Activated gamma-delta T cell treated with Interleukin-2 at 50 U/mL for 16 hours (primary cell): ENCODE data around the gene MARK2.

ENCODE experiments used
- DNase-seq: peaks from one replicate; pipeline ENCODE4 v3.0.0-alpha.2; 2020

The MARK2 gene

DNA sequence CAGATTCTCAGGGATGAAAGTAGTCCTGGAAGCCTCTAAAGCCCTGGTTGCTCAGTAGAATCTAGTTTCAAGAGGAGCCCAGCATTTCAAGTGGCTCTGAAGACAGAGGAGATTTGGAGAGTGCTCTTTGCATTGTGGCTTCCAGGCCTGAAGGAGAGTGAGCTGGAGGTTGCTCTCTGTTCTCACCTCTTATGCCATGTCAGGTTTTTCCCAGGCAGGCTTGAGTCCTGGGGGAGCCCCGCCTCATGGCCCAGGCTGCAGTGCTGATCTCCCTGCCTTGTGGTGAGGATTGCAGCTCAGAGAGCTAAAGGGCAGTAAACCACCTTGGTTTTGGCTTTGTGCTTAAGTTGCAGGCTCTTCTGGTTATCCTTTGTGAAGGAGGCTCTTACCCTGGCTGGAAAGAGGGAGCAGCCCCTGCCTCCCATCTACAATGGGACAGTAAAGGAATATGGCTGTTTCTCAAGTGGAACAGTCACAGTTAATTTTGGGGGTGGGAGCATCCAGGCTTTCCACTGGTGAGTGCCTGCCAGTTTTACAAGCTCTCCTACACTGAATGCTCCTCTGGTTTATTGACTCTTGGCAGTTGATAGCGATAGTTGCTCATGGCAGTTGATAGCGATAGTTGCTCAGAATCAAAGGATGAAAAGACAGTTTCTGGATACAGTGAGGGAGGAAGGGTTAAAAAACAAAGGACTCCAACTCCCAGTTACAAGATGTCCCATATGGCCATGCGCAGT, 45.5 kb downstream of the MARK2 start:
- DNase-seq = no peak

- no peak for DNase-seq
Observed at GRCh38 chr11:63887386-63887999, 48.6 kb downstream of the MARK2 start.

GRCh38 chr11:63888170-63889086, 49.5 kb downstream of the MARK2 start:
- peak; percentile 74 for DNase-seq

DNA sequence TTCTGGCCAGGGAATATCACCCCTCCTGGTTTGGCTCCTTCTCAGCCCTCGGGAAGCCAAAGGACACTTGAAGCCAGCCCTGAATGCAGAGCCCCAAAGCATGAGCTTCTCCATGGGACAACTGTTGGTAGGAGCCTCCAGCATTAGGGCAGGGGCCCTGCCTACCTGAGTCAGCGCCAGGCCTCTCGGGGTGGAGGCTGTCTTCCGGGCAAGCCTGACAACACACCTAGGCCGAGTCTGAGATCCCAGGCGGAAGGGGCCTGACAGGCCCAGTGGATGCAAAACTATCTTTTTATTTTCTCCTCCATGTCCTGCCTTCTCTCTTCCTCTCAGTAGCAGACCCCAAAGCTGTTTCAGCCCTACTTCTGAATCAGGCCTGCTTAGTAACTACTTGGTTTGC, 50.4 kb downstream of the MARK2 start:
- DNase-seq = no peak

DNA sequence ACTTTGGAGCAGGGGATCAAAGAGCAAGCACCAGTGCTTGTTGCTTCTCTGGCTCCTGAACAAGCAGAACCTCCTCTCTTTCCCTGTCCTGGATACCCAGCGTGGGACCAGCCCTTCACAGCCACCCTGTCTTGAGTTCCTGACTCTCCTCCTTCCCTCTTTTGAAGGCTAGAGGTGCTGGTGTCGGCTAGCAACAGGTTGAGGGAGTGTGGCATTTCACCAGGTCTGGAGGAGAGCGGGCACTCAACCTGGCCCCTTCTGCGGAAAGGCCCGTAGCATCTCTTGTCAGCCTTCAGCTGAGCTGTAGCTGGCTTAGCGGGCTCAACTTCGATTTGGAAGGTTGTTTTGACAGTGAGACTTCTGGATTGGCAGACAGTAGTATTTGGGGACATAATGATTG, 51.5 kb downstream of the MARK2 start:
- no peak for DNase-seq

- no peak for DNase-seq
Observed at GRCh38 chr11:63892228-63892627, 53.3 kb downstream of the MARK2 start.

- no peak for DNase-seq
Observed at GRCh38 chr11:63893355-63893754, 54.4 kb downstream of the MARK2 start.

- no peak for DNase-seq
Observed at GRCh38 chr11:63896071-63896470, 57.2 kb downstream of the MARK2 start.

DNA sequence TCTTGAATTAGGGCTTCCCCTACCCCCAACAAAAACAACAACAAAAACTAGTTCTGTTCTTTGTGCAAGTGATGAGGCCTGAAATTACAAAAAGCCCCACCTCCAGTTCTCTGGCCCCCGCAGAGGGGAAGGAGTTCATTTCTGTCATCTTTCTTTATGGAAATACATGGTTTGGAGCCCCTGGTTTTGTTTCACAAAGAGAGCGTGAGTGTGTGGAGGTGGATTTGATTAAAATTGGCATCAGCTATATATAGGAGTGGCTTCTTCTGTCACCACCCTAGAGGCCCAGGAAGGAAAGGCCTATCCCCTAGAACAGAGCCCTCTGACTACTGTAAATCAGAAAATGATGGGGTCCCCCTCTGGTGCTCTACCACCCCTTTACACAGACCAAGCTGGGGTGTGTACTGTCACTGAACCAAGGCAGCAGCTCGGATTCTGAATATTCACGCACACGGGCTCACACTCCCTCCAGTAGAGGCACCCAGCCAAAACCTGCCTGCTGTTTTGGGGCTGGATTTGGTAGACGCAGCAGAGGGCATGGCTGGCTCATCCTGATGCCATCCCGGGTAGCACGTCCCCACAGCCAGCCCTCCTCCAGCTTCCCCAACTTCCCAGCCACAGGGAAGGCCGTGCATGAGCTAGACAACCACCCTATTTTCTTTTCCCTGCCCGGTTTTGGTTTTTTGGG, 58.7 kb downstream of the MARK2 start:
- no peak for DNase-seq

- no peak for DNase-seq
Observed at GRCh38 chr11:63901660-63902059, 62.8 kb downstream of the MARK2 start.

DNA sequence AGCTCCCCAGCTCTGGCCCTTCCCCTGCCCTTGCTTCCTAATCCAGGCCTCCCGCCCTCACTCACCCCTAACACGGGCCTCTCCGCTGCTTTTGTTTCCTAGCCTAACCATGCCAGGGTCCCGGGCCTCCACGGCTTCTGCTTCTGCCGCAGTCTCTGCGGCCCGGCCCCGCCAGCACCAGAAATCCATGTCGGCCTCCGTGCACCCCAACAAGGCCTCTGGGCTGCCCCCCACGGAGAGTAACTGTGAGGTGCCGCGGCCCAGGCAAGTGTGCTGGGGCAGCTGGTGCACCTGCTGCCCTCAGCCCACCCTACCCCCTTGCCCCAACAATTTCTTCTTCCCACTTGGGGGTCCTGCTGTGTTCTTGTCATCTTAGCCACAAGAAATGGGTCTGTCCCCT, 65.0 kb downstream of the MARK2 start:
- no peak for DNase-seq

DNA sequence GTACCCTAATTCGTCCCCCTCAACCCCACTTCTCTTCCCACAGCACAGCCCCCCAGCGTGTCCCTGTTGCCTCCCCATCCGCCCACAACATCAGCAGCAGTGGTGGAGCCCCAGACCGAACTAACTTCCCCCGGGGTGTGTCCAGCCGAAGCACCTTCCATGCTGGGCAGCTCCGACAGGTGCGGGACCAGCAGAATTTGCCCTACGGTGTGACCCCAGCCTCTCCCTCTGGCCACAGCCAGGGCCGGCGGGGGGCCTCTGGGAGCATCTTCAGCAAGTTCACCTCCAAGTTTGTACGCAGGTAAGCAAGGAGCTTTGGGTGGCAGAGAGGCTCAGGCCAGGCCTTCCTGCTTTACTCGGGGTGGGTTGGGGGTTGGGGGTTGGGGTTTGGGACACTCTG, 65.8 kb downstream of the MARK2 start:
- no peak for DNase-seq

DNA sequence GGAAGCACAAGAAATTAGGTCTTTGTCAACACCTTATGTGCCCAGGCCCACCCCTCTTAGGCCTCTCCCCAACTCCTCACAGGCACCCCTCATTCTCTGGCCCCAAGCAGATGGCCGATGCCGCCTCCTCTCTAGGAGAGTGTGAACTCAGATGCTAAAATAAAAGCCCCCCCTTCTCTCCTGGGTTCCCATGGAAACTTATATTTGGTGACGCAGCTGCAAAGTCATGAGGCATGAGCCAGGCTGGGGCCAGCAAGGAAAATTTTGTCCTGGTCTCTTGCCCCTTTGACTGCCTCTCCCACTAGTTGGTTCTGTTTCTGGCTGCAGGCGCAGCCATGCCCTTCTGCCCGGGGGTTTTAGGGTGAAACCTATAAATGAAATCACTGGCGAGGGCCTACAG, 66.3 kb downstream of the MARK2 start:
- DNase-seq = no peak

GRCh38 chr11:63906087-63906486, 67.2 kb downstream of the MARK2 start:
- DNase-seq = no peak

DNA sequence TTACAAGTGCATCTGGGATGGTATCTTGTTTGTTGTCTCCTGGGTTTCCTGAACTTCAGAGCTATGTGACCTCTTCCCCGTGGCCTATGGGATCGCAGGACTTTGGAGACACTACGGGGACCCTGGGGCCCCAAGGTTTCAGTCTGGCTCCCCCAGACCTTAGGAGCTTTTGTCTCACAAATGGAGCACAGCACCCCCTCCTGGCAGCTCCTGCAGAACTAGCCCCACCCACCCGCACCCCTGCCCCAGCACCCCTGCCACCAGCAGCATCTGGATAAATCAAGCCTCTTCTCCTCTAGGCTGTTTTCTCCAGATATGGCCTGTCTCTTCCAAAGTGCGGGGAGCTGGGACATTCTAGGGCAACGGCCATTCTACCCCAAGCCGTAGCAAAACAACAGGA, 67.7 kb downstream of the MARK2 start:
- peak; percentile 58 for DNase-seq

- no peak for DNase-seq
Observed at GRCh38 chr11:63907063-63907462, 68.2 kb downstream of the MARK2 start.

DNA sequence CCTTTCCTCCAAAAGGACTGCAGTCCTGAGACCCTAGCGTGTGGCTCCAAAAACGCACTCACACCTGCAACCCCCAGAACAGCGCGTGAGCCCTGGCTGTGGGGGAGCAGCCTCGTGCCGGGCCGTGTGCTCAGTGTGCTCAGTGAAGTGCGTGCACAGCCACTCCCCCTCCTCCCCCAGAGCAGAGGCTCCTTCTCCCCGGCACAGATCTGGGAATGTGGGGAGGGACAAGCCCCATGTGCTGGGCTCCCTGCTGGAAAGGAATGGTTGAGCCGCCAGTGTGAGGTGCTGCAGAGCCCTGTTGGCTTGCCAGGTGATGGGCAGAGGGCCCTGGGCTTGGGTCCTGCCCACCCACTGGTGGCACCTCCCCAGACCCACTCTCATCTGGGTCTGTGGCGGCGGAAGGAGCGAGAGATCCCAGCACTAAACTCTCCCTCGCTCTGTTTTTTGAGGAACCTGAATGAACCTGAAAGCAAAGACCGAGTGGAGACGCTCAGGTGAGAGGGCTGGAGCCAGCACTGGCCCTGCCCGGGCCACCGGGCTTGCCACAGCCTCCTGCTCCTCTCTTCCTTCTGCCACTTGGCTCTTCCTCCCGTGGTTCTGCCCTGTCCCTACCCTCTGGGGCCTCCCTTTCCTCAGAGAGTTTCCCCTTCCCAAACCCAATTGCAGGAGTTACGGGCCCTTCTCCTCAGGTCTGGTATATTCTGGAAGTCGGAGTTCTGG, 69.1 kb downstream of the MARK2 start:
- DNase-seq = no peak

GRCh38 chr11:63908631-63909401, 69.9 kb downstream of the MARK2 start:
- no peak for DNase-seq

- no peak for DNase-seq
Observed at GRCh38 chr11:63909591-63910506, 70.9 kb downstream of the MARK2 start.

- no peak for DNase-seq
Observed at GRCh38 chr11:63910675-63911074, 71.8 kb downstream of the MARK2 start.

DNA sequence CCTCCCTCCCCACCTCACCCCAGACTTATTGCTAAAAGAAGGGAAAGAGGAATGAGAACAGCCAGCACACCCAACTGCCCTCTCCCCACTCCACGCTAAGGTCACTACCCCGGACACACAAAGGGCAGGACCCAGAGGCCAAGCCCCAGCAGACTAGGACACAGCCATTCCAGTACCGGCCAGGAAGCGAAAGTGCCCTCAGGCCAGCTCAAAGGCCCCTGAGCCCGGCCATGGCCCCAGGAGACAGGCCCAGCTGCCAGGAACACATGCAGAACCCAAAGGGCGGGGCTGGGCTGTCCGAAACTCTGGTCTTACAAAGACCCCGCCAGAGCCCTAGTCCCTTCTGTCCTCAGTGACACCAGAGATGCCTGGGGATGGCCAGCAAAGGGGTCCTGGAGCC, 72.5 kb downstream of the MARK2 start:
- DNase-seq = no peak
